Vagina (tissue), 2 donors: ENCODE measurements around the gene HMMR. TPM values are rescaled to one million over a fixed set of nuclear protein-coding genes. Genes with fewer than 3 reads are reported as not detected.
A peak's percentile ranks its signal among the peaks of the same experiment; 100 is the strongest.

Experiments
- DNase-seq, 2 donors: peaks; one replicate each; pipeline ENCODE4 v3.0.0-alpha.2; 2017; ENCODE audit errors: extremely low spot score in 2 of 2
- H3K27ac ChIP-seq: fragments of 200-600 bp; sonication (generic); one replicate; pipeline ENCODE4 v1.5.1; 2019
- H3K27me3 ChIP-seq: fragments of 200-600 bp; sonication (generic); one replicate; pipeline ENCODE4 v1.5.1; 2019
- H3K36me3 ChIP-seq, 2 donors: fragments of 200-600 bp; sonication (generic); one replicate each; pipeline ENCODE4 v1.5.1; 2017 to 2019
- H3K4me1 ChIP-seq: fragments of 200-600 bp; sonication (generic); one replicate; pipeline ENCODE4 v1.5.1; 2019
- H3K4me3 ChIP-seq, 2 donors: fragments of 200-600 bp; sonication (generic); 1 replicate in 1 of 2; 2 replicates in 1 of 2; pipeline ENCODE4 v1.5.1; 2016 to 2019
- H3K9me3 ChIP-seq: fragments of 200-600 bp; sonication (generic); one replicate; pipeline ENCODE4 v1.5.1; 2019
- POLR2A ChIP-seq, 2 donors: fragments of 450-650 bp; IDR thresholded peaks; one replicate each; pipeline ENCODE4 v1.6.1; 2017; ENCODE audit warnings: antibody characterized with exemption in 2 of 2, mild to moderate bottlenecking in 2 of 2, moderate library complexity in 2 of 2
- POLR2AphosphoS5 ChIP-seq, 2 donors: sonication (generic); formaldehyde crosslinking; IDR thresholded peaks; one replicate each; pipeline ENCODE4 v1.9.0; 2017; ENCODE audit warnings: antibody characterized with exemption in 2 of 2, mild to moderate bottlenecking in 2 of 2, low read depth in 1 of 2; ENCODE audit not compliant: insufficient read depth in 1 of 2
- intact Hi-C: fragments of 100-400 bp; cut with DNase I; formaldehyde crosslinking; loops from one replicate; pipeline ENCODE4 v1.15.1; 2023
- total RNA-seq: library from RNA; depleted of rRNA; stranded (reverse); fragments of >200 nt; gene quantifications from one replicate; pipeline ENCODE4 v1.2.3, GENCODE V29; 2016
- TF ChIP-seq, protein P1 (sequence below), 3 experiments: fragments of 450-650 bp in 2 of 3; fragments of 200-600 bp in 1 of 3; sonication (generic) in 1 of 3; IDR thresholded peaks; one replicate each; pipeline ENCODE4 v1.5.1; 2017 to 2019; ENCODE audit warnings: antibody characterized with exemption in 3 of 3, mild to moderate bottlenecking in 2 of 3, moderate library complexity in 2 of 3

Gene HMMR
- total RNA-seq, 1 donor from 2014 or later = 9.3 TPM

DNA sequence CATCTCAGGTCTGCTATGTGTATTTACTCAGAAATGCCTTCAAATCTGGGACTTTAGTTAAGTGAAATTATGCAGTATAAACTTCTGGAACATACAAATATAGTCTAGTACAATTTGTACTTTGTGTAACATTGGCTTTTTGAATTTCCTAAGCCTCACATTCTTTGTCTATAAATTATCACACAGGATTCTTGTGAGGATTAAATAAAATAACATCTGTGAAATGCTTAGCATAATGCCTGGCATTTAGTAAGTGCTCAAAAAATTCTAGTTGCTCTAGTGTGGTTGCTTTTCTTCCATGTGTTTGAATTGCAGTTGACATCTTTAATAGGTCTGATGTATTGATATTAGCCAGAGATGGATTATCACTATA is 2.6 kb downstream of the HMMR start:
- Histone ChIP-seq H3K4me1 (peaks cover 28% of the 10 kb centered on the region), H3K36me3 (no peaks in the 10 kb centered on the region), H3K27ac (no peak overlapping the region), H3K4me3 (no peak overlapping the region), H3K9me3 (no peaks in the 10 kb centered on the region), H3K27me3 (no peaks in the 10 kb centered on the region)
- intact Hi-C loops = no loop called here
- TF ChIP-seq POLR2AphosphoS5 (IDR thresholded peaks at IDR 0.05; ENCODE audit: insufficient read depth in 1 of 2, low read depth in 1 of 2) (no peak), POLR2A (IDR thresholded peaks at IDR 0.05) (no peak)
- TF ChIP-seq, protein P1, sequence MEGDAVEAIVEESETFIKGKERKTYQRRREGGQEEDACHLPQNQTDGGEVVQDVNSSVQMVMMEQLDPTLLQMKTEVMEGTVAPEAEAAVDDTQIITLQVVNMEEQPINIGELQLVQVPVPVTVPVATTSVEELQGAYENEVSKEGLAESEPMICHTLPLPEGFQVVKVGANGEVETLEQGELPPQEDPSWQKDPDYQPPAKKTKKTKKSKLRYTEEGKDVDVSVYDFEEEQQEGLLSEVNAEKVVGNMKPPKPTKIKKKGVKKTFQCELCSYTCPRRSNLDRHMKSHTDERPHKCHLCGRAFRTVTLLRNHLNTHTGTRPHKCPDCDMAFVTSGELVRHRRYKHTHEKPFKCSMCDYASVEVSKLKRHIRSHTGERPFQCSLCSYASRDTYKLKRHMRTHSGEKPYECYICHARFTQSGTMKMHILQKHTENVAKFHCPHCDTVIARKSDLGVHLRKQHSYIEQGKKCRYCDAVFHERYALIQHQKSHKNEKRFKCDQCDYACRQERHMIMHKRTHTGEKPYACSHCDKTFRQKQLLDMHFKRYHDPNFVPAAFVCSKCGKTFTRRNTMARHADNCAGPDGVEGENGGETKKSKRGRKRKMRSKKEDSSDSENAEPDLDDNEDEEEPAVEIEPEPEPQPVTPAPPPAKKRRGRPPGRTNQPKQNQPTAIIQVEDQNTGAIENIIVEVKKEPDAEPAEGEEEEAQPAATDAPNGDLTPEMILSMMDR (IDR thresholded peaks at IDR 0.05) = no peak
- no peak for DNase-seq

DNA sequence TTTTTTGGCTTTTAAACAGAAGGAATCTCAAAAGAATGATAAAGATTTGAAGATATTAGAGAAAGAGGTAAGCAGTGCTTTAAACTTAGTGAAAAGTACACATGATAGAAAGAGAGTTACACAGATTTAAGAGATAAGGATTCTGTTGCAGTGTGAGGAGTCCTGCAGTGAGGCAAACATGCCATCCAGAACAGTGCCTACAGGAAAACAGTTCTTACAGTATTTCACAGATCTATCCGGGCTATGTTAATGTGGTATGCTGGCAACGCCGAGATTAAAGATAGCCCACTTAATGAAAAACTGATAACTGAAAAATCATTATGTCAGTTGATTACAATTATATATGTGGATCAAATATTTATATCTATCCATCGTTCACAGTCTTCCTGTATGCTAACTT is 7.2 kb downstream of the HMMR start:
- TF ChIP-seq, protein P1 (IDR thresholded peaks at IDR 0.05) = no peak
- no peaks in the 10 kb centered on the region for H3K4me1 ChIP-seq
- H3K4me3 ChIP-seq = no peak overlapping the region
- no peaks in the 10 kb centered on the region for H3K9me3 ChIP-seq
- intact Hi-C loops = no loop called here
- H3K27ac ChIP-seq = no peak overlapping the region
- H3K27me3 ChIP-seq = no peaks in the 10 kb centered on the region
- no peaks in the 10 kb centered on the region for H3K36me3 ChIP-seq
- no peak for DNase-seq

DNA sequence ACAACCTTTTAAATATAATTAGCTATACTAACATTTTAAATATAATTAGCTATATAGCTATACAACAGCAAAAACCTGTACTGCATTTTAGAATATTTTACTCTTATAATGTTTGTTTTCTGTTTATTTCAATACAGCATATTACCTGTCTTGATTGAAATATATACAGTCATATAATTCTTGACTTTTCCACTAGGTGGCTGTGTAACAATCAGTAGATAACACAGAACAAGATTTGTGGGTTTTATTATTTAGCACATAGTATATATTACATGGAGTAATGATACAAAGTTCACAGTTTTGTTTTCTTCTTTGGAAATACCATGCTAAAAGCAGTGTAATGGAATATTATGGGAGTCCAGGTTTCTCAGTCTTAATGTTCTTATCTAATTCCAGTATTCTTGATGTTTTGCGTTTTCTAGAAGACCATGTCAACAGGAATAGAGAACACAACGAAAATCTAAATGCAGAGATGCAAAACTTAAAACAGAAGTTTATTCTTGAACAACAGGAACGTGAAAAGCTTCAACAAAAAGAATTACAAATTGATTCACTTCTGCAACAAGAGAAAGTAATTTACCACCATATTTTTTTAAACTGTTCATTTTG is 13.3 kb downstream of the HMMR start:
- no peak for DNase-seq
- Histone ChIP-seq H3K9me3 (no peaks in the 10 kb centered on the region), H3K4me3 (no peak overlapping the region), H3K4me1 (no peaks in the 10 kb centered on the region), H3K27me3 (no peaks in the 10 kb centered on the region), H3K36me3 (no peaks in the 10 kb centered on the region), H3K27ac (no peak overlapping the region)
- intact Hi-C loops = no loop called here
- TF ChIP-seq POLR2A (IDR thresholded peaks at IDR 0.05) = no peak
- TF ChIP-seq, protein P1 (IDR thresholded peaks at IDR 0.05) = peak in 1 of 3 experiments; percentile 32

DNA sequence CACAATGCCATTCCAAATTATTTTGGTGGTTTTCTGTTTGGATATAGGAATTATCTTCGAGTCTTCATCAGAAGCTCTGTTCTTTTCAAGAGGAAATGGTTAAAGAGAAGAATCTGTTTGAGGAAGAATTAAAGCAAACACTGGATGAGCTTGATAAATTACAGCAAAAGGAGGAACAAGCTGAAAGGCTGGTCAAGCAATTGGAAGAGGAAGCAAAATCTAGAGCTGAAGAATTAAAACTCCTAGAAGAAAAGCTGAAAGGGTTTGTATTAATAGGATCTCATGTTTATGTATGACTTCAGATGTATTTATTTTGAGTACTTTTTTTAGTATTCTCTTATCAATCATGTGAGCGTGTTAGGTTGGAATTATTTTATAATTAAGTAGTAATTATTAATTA is 15.0 kb downstream of the HMMR start:
- Histone ChIP-seq H3K27me3 (no peaks in the 10 kb centered on the region), H3K4me3 (no peak overlapping the region), H3K36me3 (no peaks in the 10 kb centered on the region), H3K9me3 (no peaks in the 10 kb centered on the region), H3K4me1 (no peaks in the 10 kb centered on the region), H3K27ac (no peak overlapping the region)
- no peak for DNase-seq
- intact Hi-C loops = no loop called here
- TF ChIP-seq POLR2A (IDR thresholded peaks at IDR 0.05) (no peak), POLR2AphosphoS5 (IDR thresholded peaks at IDR 0.05; ENCODE audit: insufficient read depth in 1 of 2, low read depth in 1 of 2) (no peak)
- TF ChIP-seq, protein P1 (IDR thresholded peaks at IDR 0.05) = no peak

DNA sequence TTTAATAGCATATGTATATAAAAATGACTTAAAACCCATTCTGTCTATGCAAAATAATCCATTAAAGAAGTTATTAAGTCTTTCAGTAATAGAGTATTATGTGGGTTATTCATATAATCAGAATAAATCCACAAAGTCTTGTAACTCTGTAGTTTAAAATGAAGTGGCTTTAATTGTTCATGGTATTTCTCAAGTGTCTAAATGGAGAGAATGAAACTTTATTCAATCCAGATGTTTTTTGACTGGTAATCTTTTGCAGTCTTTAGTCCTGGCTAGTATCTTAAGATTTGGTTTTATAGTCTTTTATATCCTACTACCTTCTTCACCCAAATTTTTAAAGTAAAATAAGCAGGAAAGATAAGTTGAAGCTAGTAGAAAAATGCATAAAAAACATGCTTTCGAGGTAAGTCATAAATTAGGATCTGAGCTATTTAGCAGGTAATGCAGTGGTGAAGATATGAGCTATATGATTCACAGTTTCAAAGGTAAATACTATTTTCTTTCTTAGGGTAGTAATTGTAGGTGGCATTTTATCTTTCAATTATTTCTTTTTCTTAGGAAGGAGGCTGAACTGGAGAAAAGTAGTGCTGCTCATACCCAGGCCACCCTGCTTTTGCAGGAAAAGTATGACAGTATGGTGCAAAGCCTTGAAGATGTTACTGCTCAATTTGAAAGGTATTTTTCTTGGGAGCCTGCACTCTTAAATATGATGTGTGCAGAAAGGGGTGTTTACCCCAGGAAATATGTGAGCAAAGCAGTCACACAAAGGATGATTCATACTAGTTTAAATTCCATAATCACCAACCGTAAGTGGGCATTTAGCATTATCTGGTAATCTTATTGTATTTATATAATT is 17.9 kb downstream of the HMMR start:
- Histone ChIP-seq H3K4me3 (no peak overlapping the region), H3K9me3 (no peaks in the 10 kb centered on the region), H3K27ac (no peak overlapping the region), H3K27me3 (no peaks in the 10 kb centered on the region), H3K36me3 (no peaks in the 10 kb centered on the region), H3K4me1 (no peaks in the 10 kb centered on the region)
- no peak for TF ChIP-seq POLR2AphosphoS5 (IDR thresholded peaks at IDR 0.05; ENCODE audit: insufficient read depth in 1 of 2, low read depth in 1 of 2)
- TF ChIP-seq POLR2A (IDR thresholded peaks at IDR 0.05) = no peak
- TF ChIP-seq, protein P1 (IDR thresholded peaks at IDR 0.05) = no peak
- no peak for DNase-seq
- intact Hi-C loops = no loop called here
